Stimulated activated CD8-positive, alpha-beta memory T cell treated with anti-CD3 and anti-CD28 coated beads, Interleukin-4, amount 100 ng/mL, for 24 hours (primary cell): ENCODE measurements around the gene MTFR1L.

Source experiments
- DNase-seq: peaks from one replicate; pipeline ENCODE4 v3.0.0-alpha.2; 2020; ENCODE audit warnings: low read depth

The MTFR1L gene

GRCh38 chr1:25819491-25820246, at the start of gene MTFR1L:
MTFR1L (plus strand) TSS chr1:25819954; CDS start chr1:25823105, 3,151 bp downstream.
- DNase-seq = peak; percentile 94

GRCh38 chr1:25770541-25771220, 49.1 kb upstream of the MTFR1L start:
- no peak for DNase-seq

- DNase-seq = no peak
These were observed 48.3 kb upstream of the MTFR1L start for GRCh38 chr1:25771221-25772114.

- no peak for DNase-seq
These were observed 47.6 kb upstream of the MTFR1L start for GRCh38 chr1:25772164-25772563.

- no peak for DNase-seq
These were observed 47.0 kb upstream of the MTFR1L start for GRCh38 chr1:25772692-25773245.

- no peak for DNase-seq
These were observed 46.2 kb upstream of the MTFR1L start for GRCh38 chr1:25773441-25774125.

- no peak for DNase-seq
These were observed 45.4 kb upstream of the MTFR1L start for GRCh38 chr1:25774206-25774803.

GRCh38 chr1:25774921-25775771, 44.6 kb upstream of the MTFR1L start:
- DNase-seq = peak; percentile 71

- DNase-seq = no peak
These were observed 40.4 kb upstream of the MTFR1L start for GRCh38 chr1:25779388-25779787.

- DNase-seq = no peak
These were observed 39.9 kb upstream of the MTFR1L start for GRCh38 chr1:25779894-25780293.

GRCh38 chr1:25780318-25781129, 39.2 kb upstream of the MTFR1L start:
- no peak for DNase-seq

GRCh38 chr1:25781130-25781433, 38.7 kb upstream of the MTFR1L start:
- no peak for DNase-seq

- no peak for DNase-seq
These were observed 37.0 kb upstream of the MTFR1L start for GRCh38 chr1:25782608-25783201.

GRCh38 chr1:25784575-25785051, 35.1 kb upstream of the MTFR1L start:
- no peak for DNase-seq

- DNase-seq = no peak
These were observed 34.3 kb upstream of the MTFR1L start for GRCh38 chr1:25785333-25786067.

GRCh38 chr1:25786887-25787759, 32.6 kb upstream of the MTFR1L start:
- DNase-seq = no peak

- no peak for DNase-seq
These were observed 32.0 kb upstream of the MTFR1L start for GRCh38 chr1:25787760-25788166.
